Gastroesophageal sphincter (tissue), 3 donors: ENCODE data around the gene NFKB1.

Experiments
- CTCF ChIP-seq, 4 experiments: fragments of 200-600 bp in 2 of 4; fragments of 450-650 bp in 2 of 4; sonication (generic) in 1 of 4; IDR thresholded peaks; one replicate each; pipeline ENCODE4 v1.5.1; 2017 to 2019; ENCODE audit warnings: antibody characterized with exemption in 4 of 4, mild to moderate bottlenecking in 2 of 4, moderate library complexity in 2 of 4
- EP300 ChIP-seq: sonication (generic); formaldehyde crosslinking; IDR thresholded peaks from one replicate; pipeline ENCODE4 v1.6.1; 2017; ENCODE audit warnings: antibody characterized with exemption, mild to moderate bottlenecking
- POLR2A ChIP-seq, 2 donors: fragments of 450-650 bp; IDR thresholded peaks; one replicate each; pipeline ENCODE4 v1.6.1; 2017; ENCODE audit warnings: antibody characterized with exemption in 2 of 2, mild to moderate bottlenecking in 2 of 2, moderate library complexity in 1 of 2
- POLR2AphosphoS5 ChIP-seq: sonication (generic); formaldehyde crosslinking; IDR thresholded peaks from one replicate; pipeline ENCODE4 v1.6.1; 2017; ENCODE audit warnings: antibody characterized with exemption

GRCh38 chr4:102560571-102561341 is 59.6 kb downstream of the NFKB1 start:
- TF ChIP-seq CTCF (IDR thresholded peaks at IDR 0.05): no peak
- no peak for TF ChIP-seq POLR2A (IDR thresholded peaks at IDR 0.05)
- no peak for TF ChIP-seq POLR2AphosphoS5
- TF ChIP-seq EP300: no peak
